Activated T-cell treated with anti-CD3 and anti-CD28 coated beads, Interleukin-2, amount 50 U/mL, for 4 hours (primary cell): ENCODE data around the gene MAP3K13. TPM values are rescaled to one million over a fixed set of nuclear protein-coding genes. Genes with fewer than 3 reads are reported as not detected.
"Not testable (repeated sequence)": the region's sequence is repeated elsewhere in the genome, so short reads cannot be mapped to it uniquely, and the experiment has no call there.

ENCODE experiments used
- ATAC-seq, 2 donors: fragments of 200-7000 bp; cut with Tn5 transposase; one replicate each; pipeline ENCODE4 v1.10.0; 2021
- DNase-seq: peaks from one replicate; pipeline ENCODE4 v3.0.0-alpha.2; 2020
- H3K27me3 Mint-ChIP-seq: one replicate; pipeline ENCODE4 v1.8.0; 2021; ENCODE audit warnings: low read depth, mixed read lengths
- H3K36me3 Mint-ChIP-seq: one replicate; pipeline ENCODE4 v1.8.0; 2022; ENCODE audit warnings: mixed read lengths; ENCODE audit not compliant: insufficient read depth
- H3K4me1 Mint-ChIP-seq: one replicate; pipeline ENCODE4 v1.8.0; 2021; ENCODE audit warnings: low read depth, mixed read lengths
- H3K4me3 Mint-ChIP-seq: one replicate; pipeline ENCODE4 v1.8.0; 2021; ENCODE audit warnings: mild to moderate bottlenecking, moderate library complexity, mixed read lengths
- H3K9me3 Mint-ChIP-seq: one replicate; pipeline ENCODE4 v1.8.0; 2021; ENCODE audit warnings: mixed read lengths
- total RNA-seq, 3 donors: library from RNA; stranded (reverse); gene quantifications; one replicate each; pipeline ENCODE4 v1.2.1, GENCODE V29; 2021

The MAP3K13 gene
- total RNA-seq, 3 donors from 2014 or later, result 8.8 to 12.3 (median 9.0) TPM

DNA sequence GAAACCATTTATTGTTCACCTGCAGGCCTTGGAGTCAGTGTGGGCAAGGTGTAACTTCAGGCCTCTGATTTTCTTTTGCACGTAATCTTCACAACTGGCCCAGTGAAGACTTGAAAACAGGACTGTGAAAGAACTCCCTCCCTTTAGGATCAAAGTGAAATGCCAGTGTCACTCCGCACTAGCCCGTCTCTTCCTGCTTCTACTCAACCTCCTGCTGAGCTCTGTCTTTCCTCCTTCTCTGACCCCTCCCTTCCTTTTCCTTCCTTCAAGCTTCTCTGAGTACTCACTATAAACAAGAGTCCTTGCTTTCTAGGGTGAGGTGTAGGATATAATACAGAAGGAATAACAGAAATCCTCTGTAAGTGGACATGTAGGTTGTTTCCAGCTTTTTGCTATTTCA lies 107.4 kb downstream of the MAP3K13 start:
- no peaks in the 10 kb centered on the region for H3K27me3 Mint-ChIP-seq
- no peak for DNase-seq
- no peaks in the 10 kb centered on the region for H3K4me1 Mint-ChIP-seq
- peaks cover 16% of the 10 kb centered on the region for H3K36me3 Mint-ChIP-seq
- H3K9me3 Mint-ChIP-seq, result no peaks in the 10 kb centered on the region
- ATAC-seq, result no peak
- H3K4me3 Mint-ChIP-seq, result no peak overlapping the region

DNA sequence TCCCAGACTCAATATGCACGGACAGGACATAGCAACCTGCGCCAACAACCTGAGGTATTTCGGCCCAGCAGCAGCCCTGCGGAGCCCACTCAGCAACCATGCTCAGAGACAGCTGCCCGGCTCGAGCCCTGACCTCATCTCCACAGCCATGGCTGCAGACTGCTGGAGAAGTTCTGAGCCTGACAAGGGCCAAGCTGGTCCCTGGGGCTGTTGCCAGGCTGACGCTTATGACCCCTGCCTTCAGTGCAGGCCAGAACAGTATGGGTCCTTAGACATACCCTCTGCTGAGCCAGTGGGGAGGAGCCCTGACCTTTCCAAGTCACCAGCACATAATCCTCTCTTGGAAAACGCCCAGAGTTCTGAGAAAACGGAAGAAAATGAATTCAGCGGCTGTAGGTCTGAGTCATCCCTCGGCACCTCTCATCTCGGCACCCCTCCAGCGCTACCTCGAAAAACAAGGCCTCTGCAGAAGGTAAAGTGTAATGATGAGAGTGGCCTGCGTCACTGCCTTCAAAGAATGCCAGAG lies 110.4 kb downstream of the MAP3K13 start:
- no peaks in the 10 kb centered on the region for H3K9me3 Mint-ChIP-seq
- H3K4me3 Mint-ChIP-seq, result no peak overlapping the region
- no peak for ATAC-seq
- no peaks in the 10 kb centered on the region for H3K4me1 Mint-ChIP-seq
- peaks cover 19% of the 10 kb centered on the region for H3K36me3 Mint-ChIP-seq
- DNase-seq, result no peak
- H3K27me3 Mint-ChIP-seq, result no peaks in the 10 kb centered on the region

DNA sequence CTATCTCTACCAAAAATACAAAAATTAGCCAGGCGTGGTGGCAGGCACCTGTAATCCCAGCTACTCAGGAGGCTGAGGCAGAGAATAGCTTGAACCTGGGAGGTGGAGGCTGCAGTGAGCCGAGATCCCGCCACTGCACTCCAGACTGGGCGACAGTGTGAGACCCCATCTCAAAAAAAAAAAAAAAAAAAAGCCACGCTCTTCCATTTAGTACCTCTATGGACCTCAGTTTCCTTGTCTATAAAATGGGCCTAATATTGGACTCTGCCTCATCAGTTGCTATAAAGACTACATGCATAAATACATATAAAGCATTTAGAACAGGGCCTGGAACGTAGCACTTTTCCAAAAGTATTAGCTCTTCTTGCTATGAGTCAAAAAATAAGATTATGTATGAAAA lies 112.0 kb downstream of the MAP3K13 start:
- peaks cover 21% of the 10 kb centered on the region for H3K36me3 Mint-ChIP-seq
- H3K4me1 Mint-ChIP-seq, ATAC-seq, H3K9me3 Mint-ChIP-seq, DNase-seq, H3K4me3 Mint-ChIP-seq, H3K27me3 Mint-ChIP-seq: not testable (repeated sequence)

DNA sequence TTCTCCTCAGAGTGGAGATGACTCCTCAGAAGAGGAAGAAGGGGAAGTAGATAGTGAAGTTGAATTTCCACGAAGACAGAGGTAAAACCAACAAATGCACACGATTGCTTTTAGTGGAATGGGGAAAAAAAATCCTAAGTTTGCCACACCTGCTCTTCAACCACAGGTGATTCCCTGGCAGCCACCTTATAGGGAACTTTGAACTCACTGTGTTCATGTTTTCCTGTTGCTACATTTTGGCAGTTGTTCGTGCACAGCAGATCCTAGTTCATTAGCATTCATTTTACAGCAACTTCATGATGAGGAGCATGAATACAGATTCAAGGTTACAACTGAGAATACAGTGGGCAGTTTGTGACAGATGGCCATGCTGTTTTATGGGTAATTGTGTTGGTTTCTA lies 114.4 kb downstream of the MAP3K13 start:
- H3K36me3 Mint-ChIP-seq, result peaks cover 36% of the 10 kb centered on the region
- no peaks in the 10 kb centered on the region for H3K27me3 Mint-ChIP-seq
- H3K4me3 Mint-ChIP-seq, result no peak overlapping the region
- ATAC-seq, result no peak
- no peaks in the 10 kb centered on the region for H3K9me3 Mint-ChIP-seq
- DNase-seq, result no peak
- H3K4me1 Mint-ChIP-seq, result no peaks in the 10 kb centered on the region

DNA sequence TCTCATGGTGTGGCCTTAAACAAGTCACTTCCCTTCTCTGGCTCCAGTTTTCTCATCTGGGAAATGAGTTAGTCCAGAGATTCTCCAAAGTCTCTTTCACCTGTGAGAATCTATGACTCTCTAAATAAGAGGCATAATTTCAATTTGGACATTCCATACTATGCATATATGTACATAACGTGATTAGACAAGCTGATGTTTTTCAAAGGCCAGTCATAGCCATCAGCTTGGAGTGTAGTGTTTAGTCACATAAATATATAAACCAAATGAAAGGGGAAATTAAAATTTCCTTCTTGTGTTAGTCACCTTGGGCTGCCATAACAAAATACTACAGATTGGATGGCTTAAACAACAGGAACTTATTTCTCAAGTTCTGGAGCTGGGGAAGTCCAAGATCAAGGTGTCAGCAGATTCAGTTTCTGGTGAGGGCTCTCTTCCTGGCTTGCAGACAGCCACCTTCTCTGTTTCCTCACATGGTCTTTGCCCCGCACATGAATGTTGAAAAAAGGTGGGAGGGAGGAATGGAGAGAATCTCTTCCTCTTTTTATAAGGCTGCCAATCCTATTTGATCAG lies 116.5 kb downstream of the MAP3K13 start:
- no peak for ATAC-seq

DNA sequence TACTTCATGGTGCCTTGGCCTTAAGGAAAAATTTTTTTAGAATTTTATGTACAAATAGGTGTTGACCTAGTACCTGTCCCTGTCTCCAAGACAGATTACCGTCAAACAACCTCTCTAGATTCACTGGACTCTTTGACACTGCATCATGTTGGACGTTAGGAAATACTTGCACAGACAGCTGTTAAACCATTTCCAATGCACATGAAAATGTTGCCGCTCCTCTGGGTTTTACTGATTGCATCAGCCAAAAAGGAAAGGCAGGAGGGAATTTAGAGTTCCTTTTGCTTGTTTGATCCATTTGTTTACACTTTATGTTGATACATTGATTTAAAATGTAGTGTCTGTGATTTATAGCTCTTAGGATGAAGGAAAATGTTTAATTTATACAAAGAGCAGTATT lies 121.4 kb downstream of the MAP3K13 start:
- no peak overlapping the region for H3K4me3 Mint-ChIP-seq
- ATAC-seq, result no peak
- DNase-seq, result no peak
- no peaks in the 10 kb centered on the region for H3K27me3 Mint-ChIP-seq
- no peaks in the 10 kb centered on the region for H3K9me3 Mint-ChIP-seq
- H3K4me1 Mint-ChIP-seq, result peaks cover 9% of the 10 kb centered on the region
- peaks cover 49% of the 10 kb centered on the region for H3K36me3 Mint-ChIP-seq

More for the DNA sequence above, 116.5 kb downstream of the MAP3K13 start:
- Mint-ChIP-seq H3K4me1 (peaks cover 9% of the 10 kb centered on the region), H3K9me3 (no peaks in the 10 kb centered on the region), H3K27me3 (no peaks in the 10 kb centered on the region), H3K4me3 (no peak overlapping the region), H3K36me3 (peaks cover 38% of the 10 kb centered on the region)
- no peak for DNase-seq

DNA sequence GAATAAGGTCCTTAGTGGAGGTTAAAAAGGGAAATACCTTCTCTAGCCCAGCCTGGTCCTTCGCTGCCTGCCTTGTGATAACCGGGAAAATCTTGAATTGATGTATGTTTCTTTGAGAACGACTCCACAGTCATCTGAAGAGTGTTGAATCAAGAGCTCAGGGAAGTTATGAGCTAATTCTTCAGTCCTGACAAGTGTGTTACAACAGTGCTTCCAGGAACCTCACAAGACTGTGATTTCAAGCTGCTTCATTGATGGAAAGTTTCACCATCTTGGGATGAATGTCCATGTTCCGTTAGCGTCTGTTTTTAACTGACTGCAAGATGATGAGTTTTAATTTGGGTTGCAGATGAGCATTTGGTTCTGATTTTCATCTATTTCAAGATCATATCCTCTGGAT lies 123.5 kb downstream of the MAP3K13 start:
- no peak for DNase-seq
- Mint-ChIP-seq H3K4me1 (peaks cover 9% of the 10 kb centered on the region), H3K4me3 (no peak overlapping the region), H3K9me3 (no peaks in the 10 kb centered on the region), H3K27me3 (no peaks in the 10 kb centered on the region), H3K36me3 (peaks cover 48% of the 10 kb centered on the region)
- no peak for ATAC-seq

DNA sequence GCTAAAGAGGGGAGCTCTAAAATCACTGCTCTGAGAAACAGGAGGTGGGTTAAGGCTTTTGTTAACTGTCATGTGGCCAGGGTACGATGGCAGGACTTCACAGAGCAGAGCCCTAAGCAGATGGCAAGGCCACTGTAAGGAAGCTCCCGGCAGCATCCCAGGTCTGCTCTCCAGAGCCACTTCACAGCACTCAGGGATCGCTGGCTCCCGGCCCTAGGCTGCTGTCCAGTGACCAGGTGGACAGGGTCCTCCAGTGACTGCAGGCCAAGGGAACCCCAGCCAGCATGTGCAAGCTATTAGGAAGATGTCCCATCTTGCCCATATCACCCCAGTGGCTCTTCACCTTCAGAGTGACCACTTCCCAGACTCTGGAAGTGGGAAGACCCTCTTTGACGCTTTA lies 125.5 kb downstream of the MAP3K13 start:
- no peaks in the 10 kb centered on the region for H3K27me3 Mint-ChIP-seq
- ATAC-seq (no peak), DNase-seq (no peak)
- H3K9me3 Mint-ChIP-seq, result no peaks in the 10 kb centered on the region
- H3K4me3 Mint-ChIP-seq, result no peak overlapping the region
- peaks cover 3% of the 10 kb centered on the region for H3K4me1 Mint-ChIP-seq
- peaks cover 41% of the 10 kb centered on the region for H3K36me3 Mint-ChIP-seq

DNA sequence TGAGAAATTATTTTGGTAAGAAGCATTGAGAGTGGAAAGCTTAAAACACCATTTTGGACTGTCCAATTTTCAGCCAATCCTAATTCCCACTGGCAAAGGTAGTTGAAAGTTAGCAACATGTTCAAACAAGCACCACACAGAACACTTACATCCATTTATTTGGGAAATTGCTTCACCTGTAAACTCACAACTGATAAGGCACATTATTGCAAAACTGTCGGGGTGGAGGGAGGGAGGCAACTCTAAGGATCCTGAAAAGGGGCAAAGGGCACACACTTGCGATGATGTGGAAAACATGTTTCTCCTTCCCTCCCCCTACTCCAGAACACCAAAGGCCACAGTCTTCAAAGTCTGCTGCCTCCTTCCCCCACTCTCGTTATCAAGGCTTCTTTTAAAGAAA lies 126.5 kb downstream of the MAP3K13 start:
- H3K4me1 Mint-ChIP-seq, result peaks cover 3% of the 10 kb centered on the region
- no peak overlapping the region for H3K4me3 Mint-ChIP-seq
- no peaks in the 10 kb centered on the region for H3K27me3 Mint-ChIP-seq
- H3K9me3 Mint-ChIP-seq, result no peaks in the 10 kb centered on the region
- ATAC-seq (no peak), DNase-seq (no peak)
- peaks cover 46% of the 10 kb centered on the region for H3K36me3 Mint-ChIP-seq

DNA sequence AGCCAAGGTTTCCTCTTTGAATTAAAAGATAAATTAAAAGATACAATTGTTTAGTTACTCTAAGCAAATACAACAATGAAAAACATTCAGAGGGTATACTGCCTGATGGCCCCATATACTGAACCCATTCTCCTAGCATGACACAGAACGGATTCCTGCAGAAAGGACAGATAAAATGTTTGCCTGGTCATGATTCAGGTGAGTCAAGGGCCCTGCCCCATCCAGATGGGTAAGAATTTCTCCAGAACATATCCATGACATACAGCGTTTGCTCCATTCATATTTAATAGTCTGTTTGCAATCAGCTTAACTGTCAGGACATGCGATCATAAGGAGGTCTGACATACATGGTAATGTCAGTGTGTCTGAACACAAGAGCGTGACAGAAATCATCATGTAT lies 127.3 kb downstream of the MAP3K13 start:
- Mint-ChIP-seq H3K36me3 (peaks cover 48% of the 10 kb centered on the region), H3K4me1 (peaks cover 3% of the 10 kb centered on the region), H3K4me3 (no peak overlapping the region), H3K27me3 (no peaks in the 10 kb centered on the region), H3K9me3 (no peaks in the 10 kb centered on the region)
- DNase-seq, result no peak
- ATAC-seq, result no peak

DNA sequence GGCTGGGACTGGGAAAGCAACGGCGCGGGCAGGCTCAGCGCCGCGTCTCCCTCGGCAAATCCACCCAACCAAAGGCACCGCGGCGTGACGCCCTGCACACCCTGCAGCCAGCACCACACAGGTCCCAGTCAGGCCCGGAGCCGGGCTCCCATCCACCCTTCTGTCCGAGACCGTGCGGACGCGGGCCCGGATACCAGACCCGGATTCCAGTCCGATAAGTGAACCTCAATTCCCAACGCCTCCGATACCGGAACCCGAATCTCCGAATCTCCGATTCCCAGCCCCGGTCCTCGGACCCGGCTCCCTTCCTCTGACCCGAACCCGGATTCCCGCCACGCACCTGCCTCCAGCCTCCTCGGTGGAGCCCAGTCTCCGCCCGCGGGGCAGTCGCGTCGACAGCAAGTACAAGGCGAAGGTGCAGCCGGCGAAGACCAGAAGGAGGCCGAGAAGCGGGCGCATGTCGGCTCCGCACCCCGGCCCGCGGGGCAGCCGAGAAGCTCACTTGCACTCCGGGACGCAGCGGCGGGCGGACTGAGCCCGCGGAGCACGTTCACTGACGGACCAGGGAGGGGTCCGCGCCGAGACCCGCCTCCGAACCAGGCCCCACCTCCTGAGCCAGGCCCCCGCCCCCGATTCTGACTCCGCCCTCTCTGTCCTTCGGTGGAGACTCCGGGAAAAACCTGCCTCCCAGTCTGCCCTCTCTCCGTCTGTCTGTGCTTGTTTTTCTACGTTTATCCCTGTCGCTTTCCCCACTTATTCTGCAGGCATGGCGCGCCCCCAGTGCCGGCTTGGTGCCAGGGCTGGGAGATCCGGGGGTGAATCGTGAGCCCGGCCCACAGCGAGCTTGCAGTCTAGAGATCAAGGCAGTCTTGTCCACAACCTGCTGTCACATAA lies 135.8 kb downstream of the MAP3K13 start, which contains the start of gene TMEM41A:
Gene TMEM41A, minus strand, starts transcription at position 533 of the 894 bp plus-strand sequence. Its CDS starts 74 bp downstream, at position 459.
- Mint-ChIP-seq H3K9me3 (no peaks in the 10 kb centered on the region), H3K36me3 (peaks cover 18% of the 10 kb centered on the region), H3K4me1 (peaks cover 19% of the 10 kb centered on the region), H3K4me3 (peak within 1 kb of the TSS; percentile 95), H3K27me3 (peaks cover 2% of the 10 kb centered on the region)
- ATAC-seq (peak; percentile 99), DNase-seq (peak; percentile 88)

DNA sequence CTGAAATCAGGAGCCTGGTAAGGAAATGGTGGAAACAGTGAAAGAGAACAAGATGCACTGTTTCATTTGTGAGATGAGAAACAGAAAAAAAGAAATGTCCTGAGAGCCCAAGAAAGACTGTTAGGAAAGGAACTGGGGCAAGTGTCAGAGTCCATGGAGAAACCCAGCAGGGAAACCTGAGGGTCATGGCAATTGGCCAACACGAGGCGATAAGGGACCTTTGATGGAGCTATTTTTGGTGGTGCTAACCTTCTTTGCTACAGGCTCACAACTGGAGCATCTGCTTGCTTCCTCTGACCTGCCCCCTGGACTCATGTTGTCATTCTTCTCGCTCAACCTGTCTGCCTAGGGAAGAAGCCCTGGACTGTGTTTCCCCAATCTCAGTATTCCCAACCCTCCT lies 140.1 kb downstream of the MAP3K13 start:
- Mint-ChIP-seq H3K4me1 (peaks cover 5% of the 10 kb centered on the region), H3K27me3 (peaks cover 4% of the 10 kb centered on the region), H3K36me3 (no peaks in the 10 kb centered on the region), H3K9me3 (no peaks in the 10 kb centered on the region), H3K4me3 (no peak overlapping the region)
- DNase-seq (no peak), ATAC-seq (no peak)

DNA sequence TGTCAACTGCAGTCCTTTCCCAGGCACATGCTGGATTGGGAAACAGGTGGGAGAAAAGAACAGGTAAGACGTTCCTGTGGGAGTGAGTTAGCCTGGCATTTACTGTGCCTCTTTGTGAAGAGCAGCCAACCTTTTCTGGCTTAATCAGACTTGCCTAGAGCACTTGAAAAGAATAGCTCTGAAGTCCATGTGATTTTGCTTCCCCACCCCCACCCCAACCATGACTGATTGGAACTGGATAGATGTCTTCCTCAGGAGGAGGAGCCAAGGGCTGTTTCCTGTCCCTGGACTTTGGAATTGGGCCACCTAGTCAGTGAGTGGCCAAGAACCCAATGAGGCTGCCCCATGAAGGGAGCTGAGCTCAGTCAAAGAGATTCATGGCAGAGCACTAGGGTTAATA lies 140.6 kb downstream of the MAP3K13 start:
- no peak overlapping the region for H3K4me3 Mint-ChIP-seq
- no peaks in the 10 kb centered on the region for H3K9me3 Mint-ChIP-seq
- no peaks in the 10 kb centered on the region for H3K36me3 Mint-ChIP-seq
- no peak for ATAC-seq
- peaks cover 3% of the 10 kb centered on the region for H3K4me1 Mint-ChIP-seq
- DNase-seq, result no peak
- H3K27me3 Mint-ChIP-seq, result peaks cover 5% of the 10 kb centered on the region

DNA sequence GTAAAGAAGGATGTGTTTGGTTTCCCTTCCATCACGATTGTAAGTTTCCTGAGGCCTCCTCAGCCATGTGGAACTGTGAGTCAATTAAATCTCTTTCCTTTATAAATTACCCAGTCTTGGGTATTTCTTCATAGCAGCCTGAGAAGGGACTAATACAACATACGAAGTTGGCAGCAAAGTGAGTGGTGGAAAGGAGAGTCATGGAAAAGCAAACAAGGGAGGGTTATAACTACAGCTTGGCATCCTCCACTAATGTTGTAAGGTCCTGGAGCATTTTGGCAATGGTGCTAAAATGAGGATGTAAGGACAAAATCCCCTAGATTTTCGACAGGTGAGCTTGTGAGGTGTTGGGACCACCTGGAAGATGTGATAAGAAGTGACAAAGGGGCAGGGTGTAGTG lies 141.7 kb downstream of the MAP3K13 start:
- Mint-ChIP-seq H3K36me3 (no peaks in the 10 kb centered on the region), H3K9me3 (no peaks in the 10 kb centered on the region), H3K27me3 (peaks cover 5% of the 10 kb centered on the region), H3K4me3 (no peak overlapping the region), H3K4me1 (no peaks in the 10 kb centered on the region)
- DNase-seq, result no peak
- ATAC-seq, result no peak

DNA sequence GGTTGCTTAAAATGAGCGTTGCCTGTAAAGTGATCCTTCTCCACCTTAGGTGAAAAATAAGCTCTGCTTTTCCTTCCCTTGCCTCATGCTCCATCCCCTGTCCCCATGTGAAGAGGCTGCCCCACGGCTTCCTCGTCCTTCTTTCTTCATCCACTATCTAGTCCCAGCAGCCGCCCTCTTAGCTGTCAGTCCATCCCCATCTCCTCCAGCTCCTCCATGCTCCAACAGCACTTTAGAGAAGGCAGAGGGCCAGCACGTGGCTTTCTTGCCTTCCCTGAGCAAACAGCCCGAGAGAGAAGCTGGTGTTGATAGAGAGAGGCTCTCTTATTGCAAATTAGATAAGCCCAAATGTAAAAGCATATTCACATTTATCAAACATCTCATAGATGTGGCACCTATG lies 144.9 kb downstream of the MAP3K13 start:
- Mint-ChIP-seq H3K27me3 (peaks cover 2% of the 10 kb centered on the region), H3K4me3 (no peak overlapping the region), H3K4me1 (no peaks in the 10 kb centered on the region), H3K9me3 (no peaks in the 10 kb centered on the region), H3K36me3 (no peaks in the 10 kb centered on the region)
- DNase-seq, result no peak
- ATAC-seq, result no peak
